Measurements from ENCODE around the gene H2BK1.
A peak's percentile ranks its signal among the peaks of the same experiment; 100 is the strongest.

H2BK1 gene

DNA sequence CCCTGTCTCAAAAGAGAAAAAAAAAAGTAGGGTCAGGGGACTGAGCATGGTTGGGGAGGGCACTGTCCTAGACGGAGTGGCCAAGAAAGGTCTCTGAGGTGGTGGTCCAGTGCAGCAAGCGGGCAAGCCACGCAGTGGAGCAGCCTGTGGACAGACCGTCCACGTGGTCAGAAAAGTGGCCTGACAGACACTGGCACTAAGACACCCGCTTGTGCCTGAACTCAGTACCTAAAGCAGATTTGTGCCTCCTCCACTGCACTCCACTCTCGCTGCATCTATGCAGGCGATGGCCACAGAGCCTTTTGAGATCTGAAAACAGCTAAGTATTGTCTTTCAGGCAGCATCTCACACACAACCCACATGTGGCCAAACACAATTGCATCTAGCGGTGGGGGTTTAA, 32.1 kb downstream of the H2BK1 start:
- no peak for DNase-seq (ENCODE audit: low read depth)

DNA sequence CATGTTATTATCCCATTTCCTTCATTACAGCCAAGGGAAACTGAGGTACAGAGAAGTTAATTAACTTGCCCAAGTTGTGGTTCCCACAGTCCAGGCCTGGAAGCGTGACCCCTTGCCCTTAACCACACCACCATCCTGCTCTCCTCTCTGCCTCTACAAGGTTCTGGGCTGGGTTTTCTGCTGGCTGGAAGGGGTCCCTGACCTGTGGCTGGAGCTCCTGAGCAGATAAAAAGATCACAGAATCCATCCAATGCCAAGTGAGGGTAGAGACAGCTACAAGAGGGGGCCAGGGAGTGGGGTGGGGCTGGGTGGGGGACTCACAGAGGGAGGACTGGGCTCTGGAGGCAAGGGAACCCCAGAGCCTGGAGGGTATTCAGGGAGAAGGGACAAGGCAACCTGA, 33.0 kb downstream of the H2BK1 start:
- no peak for DNase-seq (ENCODE audit: low read depth)

DNA sequence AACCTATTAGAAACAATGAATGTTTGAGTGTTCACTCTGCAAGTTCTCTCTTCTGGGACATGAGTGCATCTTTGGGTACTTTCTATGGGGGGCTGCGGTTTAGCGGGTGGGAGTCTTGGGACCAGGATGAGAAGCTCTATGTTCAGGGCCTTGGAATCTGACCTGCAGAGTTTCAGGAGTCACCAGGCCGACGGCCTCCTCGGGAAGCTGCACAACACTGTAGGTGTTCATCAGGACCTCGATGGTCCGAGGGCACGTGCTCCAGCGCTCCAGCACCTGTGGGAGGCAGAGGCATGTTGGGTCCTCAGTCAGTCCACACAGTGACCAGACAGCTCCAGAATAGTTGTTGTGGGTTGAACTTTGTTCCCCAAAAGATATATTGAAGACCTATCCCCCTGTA, 33.9 kb downstream of the H2BK1 start:
- no peak for DNase-seq (ENCODE audit: low read depth)

- no peak for DNase-seq (ENCODE audit: low read depth)
These were observed 34.4 kb downstream of the H2BK1 start for GRCh38 chr7:151175793-151176311.

DNA sequence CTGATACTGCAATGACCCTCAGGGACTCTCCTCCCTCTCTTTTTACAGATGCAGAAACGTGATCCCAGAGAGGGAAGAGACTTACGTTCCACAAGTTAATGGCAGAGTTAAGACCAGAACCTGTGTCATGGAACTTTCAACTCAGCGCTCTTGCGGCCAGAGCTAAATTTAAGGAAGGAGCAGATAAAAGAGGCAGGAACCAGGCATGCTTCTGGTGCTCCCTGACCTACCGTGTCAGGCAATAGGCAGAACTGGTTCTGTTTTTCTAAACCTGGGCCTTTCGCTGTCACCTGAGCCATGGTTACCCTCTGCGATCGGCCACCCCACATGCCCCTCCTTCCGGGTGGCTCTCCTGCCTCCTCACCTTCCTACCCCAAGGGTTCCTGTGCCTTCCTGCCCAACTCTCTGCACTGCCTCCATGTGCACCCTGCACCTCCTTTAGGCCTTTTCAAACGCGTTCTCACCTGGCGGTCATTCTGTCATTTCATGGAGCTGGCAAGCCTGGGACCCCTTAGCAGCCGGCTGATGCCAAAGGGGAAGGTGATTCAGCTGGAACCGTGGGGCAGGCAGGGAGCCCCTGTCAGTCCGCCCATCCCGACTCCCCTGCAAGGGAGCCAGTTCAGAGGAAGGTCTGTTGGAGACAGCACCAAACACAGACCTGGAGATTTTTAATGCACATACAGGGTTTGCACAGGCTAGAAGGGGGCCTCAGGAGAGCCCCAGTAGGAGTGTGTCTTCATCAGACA, 35.1 kb downstream of the H2BK1 start:
- no peak for DNase-seq (ENCODE audit: low read depth)

DNA sequence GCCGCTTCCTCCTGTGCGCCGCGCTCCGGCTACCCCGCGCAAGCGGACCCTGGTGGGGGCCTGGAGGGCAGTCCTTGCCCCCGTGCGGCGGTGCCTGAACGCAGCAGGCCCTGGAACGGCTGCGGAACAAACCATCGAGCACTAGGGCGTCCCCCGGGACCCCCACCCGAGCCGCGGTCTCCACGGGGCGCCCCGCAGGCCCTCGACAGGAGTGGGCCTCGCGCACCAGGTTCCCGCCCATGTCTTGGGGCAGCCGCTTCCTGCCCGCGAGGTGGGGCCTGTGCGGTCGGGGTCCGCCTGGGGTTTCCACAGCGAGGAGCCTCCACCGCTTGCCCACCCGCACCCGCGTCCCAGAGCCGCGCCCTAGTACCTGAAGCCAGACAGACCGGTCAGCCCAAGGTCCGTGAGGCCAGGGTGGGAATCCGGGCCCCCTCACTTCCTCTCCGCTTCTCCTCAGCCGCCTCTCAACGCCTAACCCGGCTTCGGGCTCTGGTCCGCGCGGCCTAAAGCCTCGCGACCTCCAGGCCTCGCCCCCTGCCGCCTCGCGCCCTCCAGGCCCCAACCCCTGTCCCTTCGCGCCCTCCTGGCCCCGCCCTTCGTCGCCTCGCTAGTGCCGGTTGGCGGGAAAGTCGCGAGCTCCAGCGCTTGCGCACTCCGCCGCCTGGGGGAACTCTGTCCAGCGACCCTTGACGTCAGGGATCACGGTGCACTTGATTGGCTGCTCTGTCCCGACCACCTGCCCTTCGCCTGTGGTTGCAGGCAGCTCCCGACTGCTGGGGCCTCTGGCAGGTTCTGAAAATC, 35.8 kb downstream of the H2BK1 start:
- DNase-seq (ENCODE audit: low read depth), result no peak

DNA sequence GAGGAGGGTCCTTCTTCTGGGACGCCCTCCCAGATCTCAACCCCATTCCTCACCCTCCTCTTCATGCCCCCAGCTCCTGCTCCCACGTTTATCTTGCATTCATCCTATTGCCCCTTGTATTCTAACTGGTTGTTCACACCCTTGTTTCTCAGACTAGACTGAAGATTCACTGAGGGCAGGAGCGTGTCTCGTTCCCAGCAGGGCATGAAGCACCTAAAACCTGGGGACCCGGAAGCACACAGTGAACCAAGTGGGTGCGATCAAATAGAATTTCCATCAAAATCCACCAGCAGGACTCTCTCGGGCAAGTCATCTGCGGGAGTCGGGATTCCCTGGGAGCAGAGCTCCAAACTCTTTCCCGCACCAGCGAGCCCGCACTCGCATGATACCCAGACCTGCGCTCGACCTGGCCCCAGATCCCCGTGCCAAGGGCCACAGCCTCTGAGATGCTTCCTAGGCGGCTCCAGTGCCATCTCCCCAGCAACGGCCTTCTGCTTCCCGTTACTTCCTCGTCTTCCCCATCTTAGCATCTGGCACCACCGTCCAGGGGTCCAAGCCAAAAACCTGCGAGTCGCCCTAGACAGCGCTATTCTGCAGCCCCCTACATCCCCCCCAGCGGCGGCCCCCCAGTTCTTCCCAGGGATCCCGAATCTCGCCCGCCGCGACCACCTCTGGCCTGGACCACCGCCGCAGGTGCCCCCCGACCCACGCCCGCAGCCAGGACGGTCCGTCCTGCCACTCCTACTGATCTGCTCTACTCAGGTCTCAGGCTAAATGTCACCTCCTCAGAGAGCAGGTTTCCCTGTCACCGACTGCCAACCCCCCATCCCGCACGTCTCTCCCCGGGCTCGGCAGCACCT, 36.7 kb downstream of the H2BK1 start:
- no peak for DNase-seq (ENCODE audit: low read depth)

DNA sequence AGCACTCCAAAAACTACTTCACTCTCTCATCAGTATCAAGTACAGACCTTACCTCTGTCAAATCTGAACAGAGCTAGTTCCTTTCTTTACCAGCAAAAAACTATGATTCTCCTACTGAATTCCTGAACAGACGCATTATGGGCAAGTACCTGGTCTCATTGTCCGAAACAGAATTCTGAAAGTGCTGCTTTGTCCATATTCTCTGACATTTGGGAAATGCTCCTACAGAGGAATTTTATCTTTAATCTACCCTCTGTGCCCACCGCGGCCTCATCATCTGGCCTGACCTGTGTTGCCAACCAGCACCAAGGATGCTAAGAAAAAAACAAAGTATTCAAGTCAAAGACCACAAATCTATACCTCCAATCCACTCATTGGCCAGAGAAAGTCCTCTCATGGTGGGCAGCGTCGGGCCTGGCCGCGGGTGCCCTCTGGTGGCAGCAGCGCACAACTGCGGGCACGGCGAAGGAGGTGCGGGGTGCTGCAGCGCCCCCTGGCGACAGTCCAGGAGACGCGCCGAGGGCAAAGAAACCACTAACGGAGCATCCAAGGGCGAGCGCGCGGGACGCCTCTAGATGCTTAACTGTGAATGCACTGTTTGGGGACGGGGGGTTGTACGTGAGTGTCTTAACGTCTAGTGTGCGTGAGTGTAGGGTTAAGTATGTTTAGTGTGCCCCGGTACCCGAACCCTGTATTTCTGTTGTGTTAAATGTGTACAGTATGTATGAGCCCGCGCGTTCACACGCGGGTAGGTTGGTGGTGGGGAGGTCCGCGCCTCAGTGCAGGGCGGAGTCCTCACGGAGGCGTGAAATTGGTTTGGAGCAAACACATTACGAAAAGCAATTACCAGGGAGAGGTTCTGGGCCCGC, 37.8 kb downstream of the H2BK1 start:
- DNase-seq (ENCODE audit: low read depth), result peak; percentile 64

DNA sequence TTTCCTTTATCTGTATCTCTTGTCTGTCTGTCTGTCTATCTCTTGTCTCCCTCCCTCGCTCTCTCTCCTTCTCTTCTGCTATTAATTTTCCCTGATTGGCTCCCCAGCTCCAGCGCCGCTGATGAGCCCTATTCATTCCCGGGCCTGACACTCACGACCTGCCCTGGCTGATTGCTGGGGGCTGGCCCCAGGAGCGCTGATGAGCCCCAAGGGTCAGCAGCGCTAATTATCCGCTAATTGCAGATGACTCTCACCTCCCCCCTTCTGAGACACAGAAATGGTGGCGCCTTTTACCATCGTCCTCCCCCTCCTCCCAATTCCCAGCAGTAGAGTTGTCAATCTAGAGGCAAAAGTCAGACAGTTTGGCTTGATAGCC, 41.5 kb downstream of the H2BK1 start:
- DNase-seq (ENCODE audit: low read depth), result no peak

DNA sequence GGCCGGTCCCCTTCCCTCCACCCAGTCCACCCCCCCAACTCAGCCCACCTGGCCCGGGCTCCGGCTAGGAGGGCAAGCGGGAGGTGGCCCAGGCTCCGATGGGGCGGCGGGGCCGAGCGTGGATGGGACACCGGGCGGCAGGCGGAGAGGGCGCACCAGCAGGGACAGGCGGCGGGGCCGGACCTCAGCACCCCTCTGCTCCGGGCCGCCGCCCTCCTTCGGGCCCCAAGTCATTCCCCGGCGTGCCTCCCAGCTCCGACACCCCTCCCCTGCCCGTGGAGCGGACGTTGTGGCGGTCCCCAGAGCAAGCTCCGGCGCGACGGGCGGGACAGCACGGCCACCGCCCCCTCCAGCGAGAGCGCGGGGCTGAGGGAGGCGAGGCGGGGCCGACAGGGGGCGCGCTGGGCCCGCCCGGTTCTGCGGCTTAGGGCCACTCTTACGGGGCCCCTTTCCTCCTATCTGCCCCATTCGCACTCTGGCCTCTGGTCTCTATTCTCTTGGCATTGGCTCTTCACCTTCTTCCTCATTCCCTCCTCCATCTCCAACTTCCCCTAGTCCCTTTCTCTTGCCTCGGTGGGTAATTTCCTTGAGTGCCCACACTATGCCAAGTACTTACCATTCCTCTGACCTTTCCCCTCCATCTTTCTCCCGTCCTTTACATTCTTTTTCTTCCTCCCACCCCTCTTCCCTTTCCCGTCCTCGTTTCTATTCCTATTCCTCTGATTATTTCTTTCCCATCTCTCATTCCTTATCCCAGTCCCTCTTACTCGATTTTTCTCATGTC, 42.1 kb downstream of the H2BK1 start:
- peak; percentile 29 for DNase-seq (ENCODE audit: low read depth)

DNA sequence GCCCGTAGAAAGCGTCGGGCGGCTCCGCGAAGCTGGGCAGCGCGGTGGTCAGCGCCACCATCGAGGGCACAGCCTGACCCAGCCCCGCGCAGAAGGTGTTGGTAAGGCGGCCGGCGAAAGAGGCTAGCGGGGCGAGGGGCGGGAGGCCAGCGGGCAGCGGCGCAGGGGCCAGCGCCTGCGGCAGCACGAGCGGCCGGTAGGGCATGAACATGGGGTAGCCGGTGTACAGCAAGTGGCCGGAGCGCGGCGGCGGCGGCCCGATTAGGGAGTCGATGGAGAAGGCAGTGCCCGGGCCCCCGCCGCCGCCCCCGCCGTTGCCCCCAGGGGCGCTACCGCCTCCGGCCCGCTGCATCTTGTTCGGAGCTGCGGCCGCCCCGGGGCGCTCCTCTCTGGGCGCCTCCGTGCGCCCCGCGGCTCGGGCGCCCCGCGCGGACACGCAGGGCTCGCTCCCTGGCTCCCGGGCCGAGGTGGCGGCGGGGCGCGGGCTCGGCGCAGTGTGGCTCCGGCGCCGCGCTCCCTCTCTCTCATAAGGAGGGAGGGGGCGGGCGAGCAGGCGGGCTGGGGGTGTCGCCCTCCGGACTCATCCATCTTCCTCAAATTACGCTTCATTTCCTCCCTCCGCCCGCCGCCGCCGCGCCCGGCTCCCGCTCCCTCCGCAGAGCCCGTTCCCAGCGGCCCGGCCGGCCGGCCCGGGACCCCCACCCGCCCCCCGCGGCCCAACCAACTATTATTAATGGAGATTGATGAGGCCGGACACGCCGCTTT, 42.9 kb downstream of the H2BK1 start, which contains the start of gene GBX1:
GBX1 (minus strand) TSS at position 498 of the 765 bp plus-strand sequence; CDS start at position 352, 146 bp downstream.
- DNase-seq (ENCODE audit: low read depth), result no peak

DNA sequence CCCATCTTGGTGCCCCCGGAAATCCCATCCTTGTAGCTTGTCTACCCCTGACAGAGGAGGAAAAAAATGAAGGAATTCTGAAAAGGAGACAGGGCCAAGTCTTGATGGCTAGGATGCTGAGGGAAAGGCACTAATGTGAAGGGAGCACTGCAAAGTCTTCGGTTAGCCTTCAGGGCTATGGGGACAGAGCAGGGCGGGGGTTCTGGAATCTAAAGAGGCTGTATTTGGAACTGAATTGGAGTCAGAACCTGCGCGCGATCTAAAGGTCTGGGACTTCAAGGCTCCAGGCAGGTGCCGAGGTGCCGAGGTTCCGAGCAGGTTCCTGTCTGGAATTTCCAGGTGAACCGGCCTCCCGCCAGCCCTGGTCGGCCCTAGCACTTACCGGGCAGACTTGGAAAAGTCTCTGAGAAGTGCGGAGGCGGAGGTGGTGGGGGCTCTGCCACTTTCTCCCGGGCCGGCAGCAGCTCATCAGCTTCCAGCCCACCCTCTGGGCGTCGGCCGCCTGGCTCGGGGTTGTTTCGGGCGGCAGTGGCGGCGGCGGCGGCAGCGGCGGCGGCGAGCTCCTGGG, 43.6 kb downstream of the H2BK1 start:
- DNase-seq (ENCODE audit: low read depth), result no peak

GRCh38 chr7:151161757-151162156, 48.5 kb downstream of the H2BK1 start:
- DNase-seq (ENCODE audit: low read depth), result no peak
